IPS DF 6.9 (cell line): ENCODE results near the gene THPO.

Experiments
- DNase-seq: peaks from one replicate; pipeline ENCODE4 v3.0.0-alpha.2; 2013; ENCODE audit warnings: low read depth, low spot score
- H3K27ac ChIP-seq: one replicate; pipeline ENCODE4 v1.5.1; 2013; ENCODE audit warnings: low read length, control low read depth
- H3K27me3 ChIP-seq: 2 replicates; pipeline ENCODE4 v1.6.1; 2013; ENCODE audit warnings: mild to moderate bottlenecking, low read length; ENCODE audit not compliant: control insufficient read depth, insufficient read depth
- H3K36me3 ChIP-seq: 2 replicates; pipeline ENCODE4 v1.6.1; 2013; ENCODE audit warnings: low read length; ENCODE audit not compliant: control insufficient read depth, insufficient read depth
- H3K4me1 ChIP-seq: 2 replicates; pipeline ENCODE4 v1.6.1; 2013; ENCODE audit warnings: low read length; ENCODE audit not compliant: control insufficient read depth, insufficient read depth
- H3K4me3 ChIP-seq: 2 replicates; pipeline ENCODE4 v1.5.1; 2013; ENCODE audit warnings: mild to moderate bottlenecking, low read length
- H3K9me3 ChIP-seq: 2 replicates; pipeline ENCODE4 v1.6.1; 2013; ENCODE audit warnings: low read length, inconsistent platforms; ENCODE audit not compliant: control insufficient read depth, insufficient read depth
- WGBS: extraction: QIAGEN DNeasy Blood & Tissue Kit; methylation state at CpG from one replicate; pipeline ENCODE4 v1.1.7; 2013; ENCODE audit warnings: mixed read lengths, missing lambda C conversion rate; ENCODE audit not compliant: insufficient read length, insufficient coverage; 5-methylcytosine and 5-hydroxymethylcytosine counted together

Gene THPO

DNA sequence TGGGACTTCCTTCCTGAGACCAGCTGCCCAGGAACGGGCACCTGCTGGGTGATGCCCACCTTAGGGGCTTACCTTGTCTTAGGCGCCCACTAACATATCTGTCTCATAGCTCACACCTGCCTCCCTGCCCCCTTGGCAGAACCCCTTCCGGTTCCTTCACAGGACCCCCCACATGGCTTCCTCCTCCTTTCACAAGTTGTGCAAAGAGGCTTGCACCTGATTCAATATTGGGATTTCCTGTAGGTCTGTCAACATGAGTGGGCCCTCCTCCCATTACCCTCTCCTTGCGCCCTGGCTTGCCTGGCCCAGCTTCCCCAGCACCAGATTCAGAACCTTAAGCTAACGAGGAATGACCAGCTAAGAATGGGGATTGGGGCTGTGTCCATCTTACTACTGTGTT, 633 bp downstream of the THPO start:
- no CpG with 5 or more reads among the region's 5 CpGs for WGBS
- Histone ChIP-seq H3K27me3 (peaks cover 28% of the 10 kb centered on the region), H3K9me3 (no peaks in the 10 kb centered on the region), H3K36me3 (no peaks in the 10 kb centered on the region), H3K4me3 (no peak overlapping the region), H3K4me1 (peaks cover 2% of the 10 kb centered on the region), H3K27ac (no peak overlapping the region)
- DNase-seq: no peak

DNA sequence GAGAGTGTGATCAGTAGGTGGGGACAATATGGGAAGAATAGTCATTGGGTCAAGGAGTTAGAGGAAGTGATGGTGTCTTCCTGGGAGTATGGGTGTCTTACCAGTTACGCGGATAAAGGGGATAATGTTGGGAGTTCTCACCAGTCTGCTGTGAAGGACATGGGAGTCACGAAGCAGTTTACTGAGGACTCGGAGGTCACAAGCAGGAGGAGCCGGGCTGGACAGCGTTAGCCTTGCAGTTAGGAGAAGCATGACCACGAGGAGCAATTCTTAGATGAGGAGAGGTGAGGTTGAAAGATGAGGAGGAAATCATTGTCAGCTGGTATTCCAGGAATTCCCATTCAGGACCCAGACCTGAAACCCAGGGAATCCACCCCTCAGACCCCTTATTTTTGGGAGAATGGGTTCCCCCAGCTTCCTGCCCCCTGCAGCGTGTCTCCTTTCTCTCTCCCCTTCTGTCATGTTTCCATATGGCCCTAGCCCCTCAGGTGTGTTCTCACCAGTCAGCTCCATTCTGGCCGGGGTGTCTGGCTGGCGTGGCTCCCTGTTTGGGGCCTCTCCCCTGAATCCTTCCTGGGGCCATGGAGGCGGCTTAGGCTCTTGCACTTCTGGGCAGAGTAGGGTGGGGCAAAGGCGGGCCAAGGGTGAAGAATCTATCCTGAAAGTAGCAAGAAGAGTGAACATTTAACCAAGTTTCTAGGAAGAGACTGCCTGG, 2.1 kb downstream of the THPO start:
- Histone ChIP-seq H3K4me3 (no peak overlapping the region), H3K27me3 (peaks cover 14% of the 10 kb centered on the region), H3K36me3 (no peaks in the 10 kb centered on the region), H3K4me1 (peaks cover 2% of the 10 kb centered on the region), H3K9me3 (no peaks in the 10 kb centered on the region), H3K27ac (no peak overlapping the region)
- no CpG with 5 or more reads among the region's 12 CpGs for WGBS
- DNase-seq: no peak

DNA sequence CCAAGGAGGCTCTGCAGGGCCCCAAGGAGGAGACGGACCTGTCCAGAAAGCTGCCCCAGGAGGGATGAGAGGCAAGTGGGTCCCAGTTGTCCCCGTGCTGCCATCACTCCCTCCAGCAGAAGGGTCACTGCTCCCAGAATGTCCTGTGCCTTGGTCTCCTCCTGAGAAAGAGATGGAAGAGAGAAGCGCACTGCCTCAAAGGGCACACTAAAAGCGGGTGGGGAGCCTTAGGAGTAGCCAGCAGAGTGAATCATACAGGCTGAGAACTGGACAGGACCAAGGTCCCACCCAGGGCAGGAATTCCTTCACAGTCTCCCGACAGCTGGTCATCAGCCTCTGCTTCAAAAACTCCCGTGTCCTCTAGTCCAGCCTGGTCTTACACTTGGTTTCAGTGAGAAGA, 4.6 kb downstream of the THPO start:
- H3K36me3 ChIP-seq: peaks cover 4% of the 10 kb centered on the region; the same call in 1 of the 2 replicates
- H3K4me3 ChIP-seq: no peak overlapping the region
- no peaks in the 10 kb centered on the region for H3K9me3 ChIP-seq
- no peak overlapping the region for H3K27ac ChIP-seq
- peaks cover 2% of the 10 kb centered on the region; the same call in 1 of the 2 replicates for H3K4me1 ChIP-seq
- no peak for DNase-seq
- no CpG with 5 or more reads among the region's 6 CpGs for WGBS
- no peaks in the 10 kb centered on the region for H3K27me3 ChIP-seq

DNA sequence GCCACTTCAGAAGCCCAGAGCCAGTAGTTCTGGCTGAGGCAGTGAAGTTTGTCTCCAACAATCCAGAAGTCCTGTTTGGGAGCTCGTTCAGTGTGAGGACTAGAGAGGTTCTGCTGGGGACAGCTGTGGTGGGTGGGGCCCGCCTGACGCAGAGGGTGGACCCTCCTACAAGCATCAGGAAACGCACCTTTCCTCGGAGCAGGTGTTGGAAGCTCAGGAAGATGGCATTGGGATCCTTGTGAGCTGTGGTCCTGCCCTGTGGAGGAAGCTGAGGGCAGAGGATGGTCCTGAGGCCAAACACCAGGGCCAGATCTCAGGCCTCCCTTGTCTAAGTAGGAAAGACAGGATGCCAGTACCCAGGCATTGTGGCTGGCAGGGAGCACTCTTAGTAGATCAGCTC, 5.1 kb downstream of the THPO start:
- Histone ChIP-seq H3K4me3 (no peak overlapping the region), H3K9me3 (no peaks in the 10 kb centered on the region), H3K36me3 (peaks cover 8% of the 10 kb centered on the region; the same call in 1 of the 2 replicates), H3K4me1 (peaks cover 1% of the 10 kb centered on the region; the same call in 1 of the 2 replicates), H3K27me3 (no peaks in the 10 kb centered on the region), H3K27ac (no peak overlapping the region)
- DNase-seq: no peak
- no CpG with 5 or more reads among the region's 5 CpGs for WGBS

GRCh38 chr3:184372296-184372821, 5.6 kb downstream of the THPO start:
- H3K4me1 ChIP-seq: no peaks in the 10 kb centered on the region; the same call in 1 of the 2 replicates
- no CpG with 5 or more reads among the region's 8 CpGs for WGBS

DNA sequence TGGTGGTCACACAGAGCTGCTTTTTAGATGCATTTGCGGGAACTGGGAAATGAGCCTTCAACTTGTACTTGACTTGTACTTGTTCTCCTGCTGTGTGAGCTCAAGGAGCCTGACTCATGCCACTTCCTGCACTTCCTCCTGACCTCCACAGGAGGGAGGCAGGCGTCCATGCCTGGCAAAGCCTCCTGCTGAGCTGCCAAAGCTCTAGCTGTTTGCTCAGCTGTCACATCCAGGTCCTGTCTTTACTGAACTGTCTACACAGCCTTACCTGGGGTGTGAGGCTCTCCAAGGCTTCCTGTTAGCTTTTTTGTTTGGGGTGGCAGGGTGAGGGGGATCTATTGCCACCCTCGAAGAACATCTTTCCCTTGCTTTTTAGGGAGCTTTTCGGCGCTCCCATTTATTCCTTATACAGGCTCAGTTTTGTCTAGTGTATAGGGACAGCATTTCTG, 6.4 kb downstream of the THPO start:
- Histone ChIP-seq H3K4me1 (no peaks in the 10 kb centered on the region), H3K27ac (no peak overlapping the region), H3K27me3 (no peaks in the 10 kb centered on the region), H3K9me3 (no peaks in the 10 kb centered on the region), H3K4me3 (no peak overlapping the region), H3K36me3 (peaks cover 12% of the 10 kb centered on the region; the same call in 1 of the 2 replicates)
- no CpG with 5 or more reads among the region's 5 CpGs for WGBS
- no peak for DNase-seq

More at GRCh38 chr3:184372296-184372821, 5.6 kb downstream of the THPO start:
- no peak for DNase-seq
- Histone ChIP-seq H3K27ac (no peak overlapping the region), H3K36me3 (peaks cover 8% of the 10 kb centered on the region; the same call in 1 of the 2 replicates), H3K4me3 (no peak overlapping the region), H3K9me3 (no peaks in the 10 kb centered on the region), H3K27me3 (no peaks in the 10 kb centered on the region)

DNA sequence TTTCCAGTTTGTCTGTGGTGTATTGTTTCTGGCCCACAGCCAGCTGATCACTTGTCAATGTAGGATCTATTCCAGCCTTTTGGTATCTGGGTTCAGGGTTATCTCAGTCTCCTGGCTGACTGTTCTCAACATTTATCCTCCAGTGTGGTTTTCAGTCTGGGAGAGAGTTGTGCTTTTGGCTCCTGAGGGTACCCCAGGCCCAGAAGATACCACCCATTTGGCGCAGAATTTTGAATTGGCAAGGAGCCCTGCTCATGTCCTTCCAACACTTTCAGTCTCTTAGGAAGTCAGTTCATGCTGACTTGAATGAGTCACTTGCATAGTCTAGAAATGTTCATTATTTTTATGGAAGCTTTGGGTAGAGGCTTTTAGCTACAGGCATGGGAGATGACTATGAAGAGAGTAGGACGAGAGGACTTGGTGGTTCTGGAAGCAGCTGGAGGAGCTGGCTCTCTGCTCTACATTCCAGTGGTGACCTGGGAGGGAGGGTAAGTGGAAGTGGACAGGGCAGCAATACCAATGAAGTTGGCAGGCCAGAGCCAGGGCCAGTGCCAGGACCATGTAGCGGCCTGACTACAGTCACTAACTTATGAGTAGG, 9.3 kb downstream of the THPO start:
- DNase-seq: no peak
- Histone ChIP-seq H3K9me3 (no peaks in the 10 kb centered on the region), H3K4me3 (no peak overlapping the region), H3K27me3 (no peaks in the 10 kb centered on the region), H3K4me1 (no peaks in the 10 kb centered on the region), H3K36me3 (peaks cover 15% of the 10 kb centered on the region; the same call in 1 of the 2 replicates), H3K27ac (no peak overlapping the region)
- WGBS: no CpG with 5 or more reads among the region's 3 CpGs

DNA sequence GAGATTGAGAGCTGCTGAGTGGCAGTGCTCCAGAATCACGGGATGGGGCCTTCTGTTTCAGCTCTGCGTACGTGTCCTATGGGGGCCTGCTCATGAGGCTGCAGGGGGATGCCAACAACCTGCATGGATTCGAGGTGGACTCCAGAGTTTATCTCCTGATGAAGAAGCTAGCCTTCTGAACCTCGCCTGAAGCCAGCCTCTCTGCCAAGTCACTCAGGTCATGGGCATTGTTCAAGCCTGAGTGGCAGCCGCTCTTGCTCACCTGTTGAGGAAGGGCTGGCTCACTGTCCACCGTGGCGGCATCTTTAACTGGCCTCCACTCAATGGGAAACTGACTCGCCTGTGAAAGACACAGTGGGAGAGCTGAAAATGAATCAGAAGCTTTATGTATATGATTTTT, 9.9 kb downstream of the THPO start:
- H3K27me3 ChIP-seq: no peaks in the 10 kb centered on the region
- no CpG with 5 or more reads among the region's 9 CpGs for WGBS
- DNase-seq: no peak
- H3K4me3 ChIP-seq: no peak overlapping the region
- H3K4me1 ChIP-seq: no peaks in the 10 kb centered on the region
- no peak overlapping the region for H3K27ac ChIP-seq
- H3K9me3 ChIP-seq: no peaks in the 10 kb centered on the region
- peaks cover 15% of the 10 kb centered on the region; the same call in 1 of the 2 replicates for H3K36me3 ChIP-seq

- no peak overlapping the region for H3K4me3 ChIP-seq
- H3K4me1 ChIP-seq: no peaks in the 10 kb centered on the region
- DNase-seq: no peak
- no peak overlapping the region for H3K27ac ChIP-seq
- no peaks in the 10 kb centered on the region for H3K9me3 ChIP-seq
- H3K27me3 ChIP-seq: no peaks in the 10 kb centered on the region
- WGBS: no CpG with 5 or more reads among the region's 5 CpGs
- peaks cover 15% of the 10 kb centered on the region; the same call in 1 of the 2 replicates for H3K36me3 ChIP-seq
Measured at GRCh38 chr3:184366619-184367289, 11.3 kb downstream of the THPO start.
